ENCODE results near the gene SMPDL3A. TPM values are rescaled to one million over a fixed set of nuclear protein-coding genes. Genes with fewer than 3 reads are reported as not detected.

SMPDL3A gene
- total and polyA plus RNA-seq, 2 of the 13 experiments (the other 11 are each of a cell fraction or from before 2014, with no cell fraction given): 7.8 to 17.3 TPM

- TF ChIP-seq, protein P1, sequence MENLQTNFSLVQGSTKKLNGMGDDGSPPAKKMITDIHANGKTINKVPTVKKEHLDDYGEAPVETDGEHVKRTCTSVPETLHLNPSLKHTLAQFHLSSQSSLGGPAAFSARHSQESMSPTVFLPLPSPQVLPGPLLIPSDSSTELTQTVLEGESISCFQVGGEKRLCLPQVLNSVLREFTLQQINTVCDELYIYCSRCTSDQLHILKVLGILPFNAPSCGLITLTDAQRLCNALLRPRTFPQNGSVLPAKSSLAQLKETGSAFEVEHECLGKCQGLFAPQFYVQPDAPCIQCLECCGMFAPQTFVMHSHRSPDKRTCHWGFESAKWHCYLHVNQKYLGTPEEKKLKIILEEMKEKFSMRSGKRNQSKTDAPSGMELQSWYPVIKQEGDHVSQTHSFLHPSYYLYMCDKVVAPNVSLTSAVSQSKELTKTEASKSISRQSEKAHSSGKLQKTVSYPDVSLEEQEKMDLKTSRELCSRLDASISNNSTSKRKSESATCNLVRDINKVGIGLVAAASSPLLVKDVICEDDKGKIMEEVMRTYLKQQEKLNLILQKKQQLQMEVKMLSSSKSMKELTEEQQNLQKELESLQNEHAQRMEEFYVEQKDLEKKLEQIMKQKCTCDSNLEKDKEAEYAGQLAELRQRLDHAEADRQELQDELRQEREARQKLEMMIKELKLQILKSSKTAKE (CRISPR knock-in tag; IDR thresholded peaks at IDR 0.05; ENCODE audit: borderline replicate concordance): no peak
- TF ChIP-seq, protein P2, sequence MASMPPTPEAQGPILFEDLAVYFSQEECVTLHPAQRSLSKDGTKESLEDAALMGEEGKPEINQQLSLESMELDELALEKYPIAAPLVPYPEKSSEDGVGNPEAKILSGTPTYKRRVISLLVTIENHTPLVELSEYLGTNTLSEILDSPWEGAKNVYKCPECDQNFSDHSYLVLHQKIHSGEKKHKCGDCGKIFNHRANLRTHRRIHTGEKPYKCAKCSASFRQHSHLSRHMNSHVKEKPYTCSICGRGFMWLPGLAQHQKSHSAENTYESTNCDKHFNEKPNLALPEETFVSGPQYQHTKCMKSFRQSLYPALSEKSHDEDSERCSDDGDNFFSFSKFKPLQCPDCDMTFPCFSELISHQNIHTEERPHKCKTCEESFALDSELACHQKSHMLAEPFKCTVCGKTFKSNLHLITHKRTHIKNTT (CRISPR knock-in tag; IDR thresholded peaks at IDR 0.05): no peak
- no peak for TF ChIP-seq ZNF800 (CRISPR knock-in tag; IDR thresholded peaks at IDR 0.05)
- 0 out of 2 replicates have a peak, but pooled peaks have one; percentile 38 for TF ChIP-seq ZNF292 (CRISPR knock-in tag; IDR thresholded peaks at IDR 0.05; ENCODE audit: borderline replicate concordance, low read depth)
- TF ChIP-seq PRDM10 (CRISPR knock-in tag; IDR thresholded peaks at IDR 0.05; ENCODE audit: low read depth): no peak
- TF ChIP-seq CHD2 (IDR thresholded peaks at IDR 0.05; ENCODE audit: low read depth, low read length): no peak
- no peak for TF ChIP-seq ZNF703 (CRISPR knock-in tag; IDR thresholded peaks at IDR 0.05; ENCODE audit: borderline replicate concordance)
- TF ChIP-seq ZNF234 (CRISPR knock-in tag; conservative IDR thresholded peaks at IDR 0.05): no peak
- TF ChIP-seq, protein P3, sequence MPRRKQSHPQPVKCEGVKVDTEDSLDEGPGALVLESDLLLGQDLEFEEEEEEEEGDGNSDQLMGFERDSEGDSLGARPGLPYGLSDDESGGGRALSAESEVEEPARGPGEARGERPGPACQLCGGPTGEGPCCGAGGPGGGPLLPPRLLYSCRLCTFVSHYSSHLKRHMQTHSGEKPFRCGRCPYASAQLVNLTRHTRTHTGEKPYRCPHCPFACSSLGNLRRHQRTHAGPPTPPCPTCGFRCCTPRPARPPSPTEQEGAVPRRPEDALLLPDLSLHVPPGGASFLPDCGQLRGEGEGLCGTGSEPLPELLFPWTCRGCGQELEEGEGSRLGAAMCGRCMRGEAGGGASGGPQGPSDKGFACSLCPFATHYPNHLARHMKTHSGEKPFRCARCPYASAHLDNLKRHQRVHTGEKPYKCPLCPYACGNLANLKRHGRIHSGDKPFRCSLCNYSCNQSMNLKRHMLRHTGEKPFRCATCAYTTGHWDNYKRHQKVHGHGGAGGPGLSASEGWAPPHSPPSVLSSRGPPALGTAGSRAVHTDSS (CRISPR knock-in tag; conservative IDR thresholded peaks at IDR 0.05): no peak
- TF ChIP-seq PAX8 (CRISPR knock-in tag; IDR thresholded peaks at IDR 0.05; ENCODE audit: borderline replicate concordance): no peak
- TF ChIP-seq ELF1 (CRISPR knock-in tag; IDR thresholded peaks at IDR 0.05): peak; percentile 27
- no peak for TF ChIP-seq ZNF761 (CRISPR knock-in tag; conservative IDR thresholded peaks at IDR 0.05)
- TF ChIP-seq HDAC1 (CRISPR knock-in tag; IDR thresholded peaks at IDR 0.05): peak; percentile 49; the same call in 1 of the 2 replicates
Measured at GRCh38 chr6:122790423-122791309, 1.6 kb downstream of the SMPDL3A start (continued).
